H1 (cell line): ENCODE results near the gene ARHGAP15. TPM values are rescaled to one million over a fixed set of nuclear protein-coding genes. Genes with fewer than 3 reads are reported as not detected.

ENCODE experiments used
- HDAC6 ChIP-seq: IDR thresholded peaks from one replicate; pipeline ENCODE4 v1.7.1; 2012; ENCODE audit warnings: low read depth, mild to moderate bottlenecking, inconsistent platforms, low read length, moderate library complexity
- JUND ChIP-seq: IDR thresholded peaks from 2 replicates; pipeline ENCODE4 v1.6.1; 2011; ENCODE audit warnings: mild to moderate bottlenecking, improper control_type of control experiment, low read length
- RAD21 ChIP-seq, 2 experiments: IDR thresholded peaks in 1 of 2; conservative IDR thresholded peaks in 1 of 2; 2 replicates each; pipeline ENCODE4 v1.6.1; 2011; ENCODE audit warnings: low read depth in 2 of 2, low read length in 2 of 2, improper control_type of control experiment in 1 of 2, inconsistent platforms in 1 of 2, mild to moderate bottlenecking in 1 of 2, moderate library complexity in 1 of 2
- RFX5 ChIP-seq: IDR thresholded peaks from 2 replicates; pipeline ENCODE4 v1.6.1; 2011; ENCODE audit warnings: low read depth, low read length, improper control_type of control experiment, borderline replicate concordance
- SIN3A ChIP-seq, 2 experiments: IDR thresholded peaks in 1 of 2; conservative IDR thresholded peaks in 1 of 2; 2 replicates each; pipeline ENCODE4 v1.6.1; 2011 to 2012; ENCODE audit warnings: low read length in 2 of 2, improper control_type of control experiment in 1 of 2, low read depth in 1 of 2, mild to moderate bottlenecking in 1 of 2
- SIX5 ChIP-seq: IDR thresholded peaks from 2 replicates; pipeline ENCODE4 v1.6.1; 2011; ENCODE audit warnings: mild to moderate bottlenecking, low read depth, low read length
- SUZ12 ChIP-seq: fragments of 200-600 bp; sonication (generic); IDR thresholded peaks from 2 replicates; pipeline ENCODE4 v1.6.1; 2012; ENCODE audit warnings: mild to moderate bottlenecking, inconsistent platforms, low read length, moderate library complexity, mixed read lengths
- polyA plus RNA-seq, 7 experiments: library from polyadenylated mRNA; depleted of rRNA in 3 of 7; stranded (reverse) in 5 of 7; unstranded in 2 of 7; fragments of >200 nt in 5 of 7; fragments of 200-250 nt in 2 of 7; gene quantifications; 1 replicate in 5 of 7; 2 replicates in 1 of 7; 4 replicates in 1 of 7; pipeline versions ENCODE4 v1.2.1 to v1.2.3, GENCODE V29; 2011 to 2013; ENCODE audit warnings: missing spikeins in 2 of 7, mixed read lengths in 2 of 7
- total RNA-seq: library from RNA; stranded (reverse); fragmentation: NEBNext Ultra II Directional; extraction: Animal tissue kit (Norgen Biotek cat#: 25700); gene quantifications from 2 replicates; pipeline ENCODE4 v1.2.1, GENCODE V29; 2021

ARHGAP15 gene
- total and polyA plus RNA-seq, 2 of the 8 experiments (the other 6 are each of a cell fraction or from before 2014, with no cell fraction given), result not detected

- TF ChIP-seq RAD21 (IDR thresholded peaks at IDR 0.05 in 1 of 2, conservative IDR thresholded peaks at IDR 0.05 in 1 of 2; ENCODE audit: low read depth in 2 of 2, low read length in 2 of 2), result no peak
- TF ChIP-seq JUND, result no peak
- TF ChIP-seq HDAC6, result no peak
- TF ChIP-seq SUZ12, result no peak
- no peak for TF ChIP-seq SIN3A (conservative IDR thresholded peaks at IDR 0.05 in 1 of 2, IDR thresholded peaks at IDR 0.05 in 1 of 2; ENCODE audit: low read depth in 1 of 2, low read length in 2 of 2)
- TF ChIP-seq RFX5, result no peak
- TF ChIP-seq SIX5, result no peak
Observed at GRCh38 chr2:143688815-143689214, 559.6 kb downstream of the ARHGAP15 start (continued).
